Fibroblast of skin of scalp (primary cell): Measurements from ENCODE around the gene FUS. TPM values are rescaled to one million over a fixed set of nuclear protein-coding genes. Genes with fewer than 3 reads are reported as not detected.
"Not testable (repeated sequence)": the region's sequence is repeated elsewhere in the genome, so short reads cannot be mapped to it uniquely, and the experiment has no call there.

Experiments
- DNase-seq: peaks from one replicate; pipeline ENCODE4 v3.0.0-alpha.2; 2013
- polyA plus RNA-seq, 2 experiments: library from polyadenylated mRNA; unstranded; fragments of 120-200 nt; gene quantifications; one replicate each; pipeline ENCODE4 v1.2.1, GENCODE V29; 2013; ENCODE audit not compliant: insufficient read length in 2 of 2

The FUS gene
- 399 TPM for polyA plus RNA-seq (2013, experiment 1 of 2; ENCODE audit: insufficient read length)
- polyA plus RNA-seq (2013, experiment 2 of 2; ENCODE audit: insufficient read length): 362 TPM

GRCh38 chr16:31179747-31180459, at the start of gene FUS:
TSS of gene FUS (plus strand) at chr16:31180139. CDS start at chr16:31180215, 76 bp downstream.
- peak; percentile 90 for DNase-seq

- DNase-seq: no peak
These were observed 49.5 kb upstream of the FUS start for GRCh38 chr16:31130336-31130891.

GRCh38 chr16:31130899-31131298, 49.0 kb upstream of the FUS start:
- DNase-seq: no peak

DNA sequence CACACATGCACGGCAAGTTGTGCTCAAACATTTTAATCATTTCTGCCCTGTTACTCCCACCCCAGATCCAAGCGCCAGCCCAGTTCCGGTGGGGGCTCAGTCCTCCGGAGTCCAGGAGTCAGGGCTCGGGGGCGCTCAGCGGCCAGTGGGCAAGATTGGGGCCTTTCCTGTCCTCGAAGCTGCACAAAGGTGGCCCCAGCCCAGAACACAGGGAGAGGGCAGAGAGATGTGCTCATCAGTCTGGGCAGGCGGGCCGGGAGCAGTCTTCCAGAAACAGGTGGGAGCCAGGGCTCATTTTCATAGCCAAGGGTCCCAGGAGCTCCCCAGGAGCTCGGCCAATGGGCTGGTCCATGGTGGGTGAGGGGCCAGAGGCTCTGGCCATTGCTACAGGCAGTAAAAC, 48.5 kb upstream of the FUS start:
- DNase-seq: no peak

DNA sequence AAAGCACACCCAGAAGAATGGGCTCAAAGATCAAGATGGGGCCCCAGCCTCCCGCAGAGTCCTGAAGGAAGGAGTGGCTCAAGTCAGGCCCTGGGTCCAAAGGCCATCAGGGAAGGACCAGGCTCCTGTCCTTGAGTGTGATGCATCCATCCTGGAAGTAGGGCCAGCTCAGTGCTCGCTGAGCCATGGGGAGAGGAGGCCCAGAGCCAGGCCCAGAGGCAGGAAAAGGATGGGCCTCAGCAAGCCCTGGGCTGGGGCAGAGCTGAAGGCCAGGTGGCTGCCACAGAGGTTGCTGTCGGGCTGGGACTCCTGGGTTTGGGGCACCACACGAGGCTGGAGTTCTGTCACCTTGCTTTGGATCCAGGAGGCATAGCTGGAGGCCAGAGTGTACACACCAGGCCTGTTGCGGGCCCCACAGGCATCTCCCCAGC, 48.1 kb upstream of the FUS start:
- no peak for DNase-seq

DNA sequence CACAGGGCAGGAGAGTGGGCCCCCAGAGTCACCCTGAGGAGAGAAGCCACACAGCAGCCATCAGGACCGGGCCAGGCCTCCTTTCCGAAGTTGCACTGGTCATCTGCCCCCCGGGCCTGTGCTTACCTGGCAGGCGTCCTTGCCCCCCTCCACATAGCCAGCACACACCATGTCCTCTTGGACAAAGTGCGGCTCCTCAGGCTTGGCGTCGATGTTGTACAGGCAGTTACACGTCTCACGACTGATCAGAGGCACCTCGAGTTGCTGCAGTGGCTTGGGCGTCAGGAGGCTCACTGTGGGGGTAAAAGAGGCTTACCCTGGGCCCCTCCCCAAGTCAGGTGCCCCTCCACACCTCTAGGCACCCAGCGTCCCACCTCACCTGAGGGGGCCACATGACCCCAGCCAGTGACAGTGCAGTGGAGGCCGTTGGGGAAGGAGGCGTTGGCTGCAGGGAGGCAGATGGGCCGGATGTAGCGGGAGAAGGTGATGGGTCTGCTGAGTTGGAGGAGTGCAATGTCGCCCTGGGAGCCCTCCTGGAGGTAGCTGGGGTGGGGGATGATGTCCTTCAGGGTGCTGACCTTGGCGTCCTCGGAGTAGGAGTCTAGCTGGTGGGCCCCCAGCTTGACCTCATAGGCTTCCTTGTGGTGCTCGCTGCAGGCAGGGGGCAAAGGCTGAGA, 47.5 kb upstream of the FUS start:
- no peak for DNase-seq

GRCh38 chr16:31133046-31133501, 46.9 kb upstream of the FUS start:
- DNase-seq: no peak

DNA sequence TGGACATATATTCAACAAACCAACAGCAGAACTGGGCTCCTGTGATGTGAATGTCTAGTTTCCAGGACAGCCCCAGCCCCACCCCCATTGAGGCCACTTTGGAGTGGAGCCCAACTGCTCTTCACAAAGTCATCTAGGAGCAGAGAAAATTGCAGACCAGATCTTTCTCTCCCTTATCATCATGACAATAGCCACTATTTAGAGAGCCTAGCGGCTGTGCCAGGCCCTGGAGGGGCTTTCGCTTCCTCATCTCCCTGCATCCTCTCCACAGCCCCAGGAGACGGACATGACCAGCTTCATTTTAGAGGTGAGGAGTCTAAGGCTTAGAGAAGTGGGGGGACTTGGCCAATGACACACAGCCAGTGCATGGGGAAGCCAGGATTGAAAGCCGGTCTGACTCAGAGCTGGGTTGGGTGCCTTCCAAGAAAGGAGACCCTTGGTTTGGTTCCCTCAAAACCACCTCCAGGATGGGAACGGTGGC, 45.8 kb upstream of the FUS start:
- DNase-seq: no peak

- DNase-seq: no peak
These were observed 45.1 kb upstream of the FUS start for GRCh38 chr16:31134625-31135534.

DNA sequence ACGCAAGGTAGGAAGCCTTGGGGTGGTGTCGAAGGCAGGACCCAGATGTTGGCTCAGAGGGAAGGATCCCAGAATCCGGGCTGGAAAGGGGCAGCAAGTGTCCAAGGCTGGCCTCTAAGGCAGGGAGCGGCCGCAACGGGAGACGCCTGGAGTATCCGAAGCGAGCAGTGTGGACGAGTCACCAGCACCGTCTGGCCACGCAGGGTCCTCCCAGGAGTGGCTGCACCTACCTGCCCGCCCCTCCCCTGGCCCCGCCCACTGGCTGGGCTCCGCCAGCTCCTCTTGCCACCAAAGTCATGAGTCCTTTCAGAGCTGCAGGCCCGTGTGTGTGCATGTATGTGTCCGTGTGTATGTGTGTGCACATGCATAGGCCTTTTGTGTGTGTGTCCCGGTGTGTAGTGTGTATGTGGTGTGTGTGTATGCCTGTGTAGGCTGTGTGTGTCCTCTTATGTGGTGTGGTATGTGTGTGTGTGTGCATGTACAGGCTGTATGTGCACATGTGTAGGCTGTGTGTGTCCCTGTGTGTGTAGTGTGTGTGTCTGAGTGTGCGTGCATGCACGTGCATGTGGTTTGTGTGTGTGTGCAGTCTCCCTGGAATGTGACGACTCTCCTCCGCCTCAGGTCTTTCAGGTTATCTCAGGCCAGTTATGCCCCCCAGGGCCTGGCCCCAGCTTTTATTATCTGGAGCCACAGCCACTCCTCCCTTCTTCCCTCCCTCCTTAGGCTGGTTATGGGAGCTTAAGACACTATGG, 44.2 kb upstream of the FUS start, which contains the start of gene PRSS8:
Gene PRSS8 (minus strand): TSS at position 193 of the 752 bp plus-strand sequence. CDS start 229 bp downstream, outside the sequence.
- DNase-seq: no peak

DNA sequence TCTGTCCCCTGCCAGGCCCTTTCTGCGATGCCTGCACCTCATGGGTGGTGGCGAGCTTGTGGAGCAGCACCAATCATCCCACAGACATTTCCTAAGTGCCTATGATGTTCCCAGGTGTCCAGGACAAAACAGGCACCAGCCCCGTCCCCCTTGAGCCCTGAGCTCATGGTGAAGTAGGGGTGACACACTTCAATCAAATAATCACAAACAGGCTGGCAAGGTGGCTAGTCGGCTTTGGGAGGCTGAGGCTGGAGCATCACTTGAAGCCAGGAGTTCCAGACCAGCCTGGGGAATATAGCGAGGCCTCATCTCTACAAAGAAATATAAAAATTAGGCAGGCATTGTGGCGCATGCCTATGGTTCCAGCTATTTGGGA, 43.7 kb upstream of the FUS start:
- no peak for DNase-seq

DNA sequence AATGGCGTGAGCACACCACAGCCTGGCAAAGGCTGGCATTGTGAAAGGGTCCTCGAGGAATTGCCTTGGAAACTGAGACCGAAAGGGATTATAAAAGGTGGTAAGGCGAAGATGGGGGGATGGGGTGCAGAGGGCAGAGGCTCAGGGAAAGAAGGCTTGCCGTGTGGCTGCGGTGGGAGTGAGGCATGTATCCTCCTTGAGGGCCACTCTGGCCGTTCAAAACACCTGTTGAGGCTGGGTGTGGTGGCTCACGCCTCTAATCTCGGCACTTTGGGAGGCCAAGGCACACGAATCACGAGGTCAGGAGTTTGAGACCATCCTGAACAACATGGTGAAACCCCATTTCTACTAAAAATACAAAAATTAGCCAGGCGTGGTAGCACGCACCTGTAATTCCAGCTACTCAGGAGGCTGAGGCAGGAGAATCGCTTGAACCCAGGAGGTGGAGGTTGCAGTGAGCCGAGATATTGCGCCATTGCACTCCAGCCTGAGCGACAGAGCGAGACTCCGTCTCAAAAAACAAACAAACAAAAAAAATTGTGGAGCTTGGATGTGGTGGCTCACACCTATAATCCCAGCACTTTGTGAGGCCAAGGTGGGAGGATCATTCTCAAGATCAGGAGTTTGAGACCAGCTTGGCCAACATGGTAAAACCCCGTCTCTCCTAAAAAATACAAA, 43.0 kb upstream of the FUS start:
- DNase-seq: not testable (repeated sequence)

DNA sequence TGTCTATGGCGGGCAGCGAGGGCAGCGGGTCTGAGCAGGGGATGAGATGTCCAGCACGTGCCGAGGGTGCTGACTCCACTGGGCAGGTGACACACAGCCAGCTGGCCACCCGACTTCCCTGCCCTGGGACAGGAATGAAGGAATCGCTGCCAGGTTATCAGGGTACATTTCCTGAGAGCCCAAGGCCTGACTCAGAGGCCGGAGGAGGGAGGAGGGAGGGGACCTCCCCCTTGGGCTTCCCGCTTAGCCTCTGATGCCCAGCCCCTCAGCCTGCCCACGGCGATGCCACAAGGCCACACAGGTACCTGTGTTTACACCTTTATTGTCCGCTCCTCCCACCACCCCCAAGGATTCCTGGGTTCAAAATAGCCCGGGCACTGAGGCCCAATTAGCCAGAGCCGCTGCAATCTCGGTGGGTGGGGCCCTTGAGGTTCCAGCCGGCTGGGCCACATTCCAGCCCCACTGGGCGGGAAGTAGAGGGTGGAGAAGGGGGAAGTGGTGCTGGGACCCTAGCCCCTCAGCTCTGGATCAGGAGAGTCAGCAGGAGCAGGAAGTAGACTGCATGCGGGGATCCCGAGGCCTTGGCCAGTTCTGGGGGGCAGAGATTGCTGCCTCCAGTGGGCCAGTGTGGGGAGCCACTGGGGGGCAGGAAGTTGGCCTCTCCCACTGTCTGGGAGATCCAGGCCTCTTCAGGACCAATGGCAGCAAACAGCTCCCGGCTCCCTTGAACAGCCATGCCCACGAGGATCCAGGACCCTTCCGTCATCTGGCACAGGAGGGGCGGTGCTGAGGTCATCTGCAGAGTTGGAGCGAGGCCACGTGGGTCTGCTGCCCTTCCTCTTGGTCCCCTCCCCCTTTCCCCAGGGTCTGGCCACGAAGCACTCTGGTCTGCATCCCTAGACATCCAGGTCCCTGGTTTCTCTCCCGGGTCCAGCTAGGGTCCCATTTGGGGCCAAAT, 41.0 kb upstream of the FUS start:
- peak; percentile 49 for DNase-seq

DNA sequence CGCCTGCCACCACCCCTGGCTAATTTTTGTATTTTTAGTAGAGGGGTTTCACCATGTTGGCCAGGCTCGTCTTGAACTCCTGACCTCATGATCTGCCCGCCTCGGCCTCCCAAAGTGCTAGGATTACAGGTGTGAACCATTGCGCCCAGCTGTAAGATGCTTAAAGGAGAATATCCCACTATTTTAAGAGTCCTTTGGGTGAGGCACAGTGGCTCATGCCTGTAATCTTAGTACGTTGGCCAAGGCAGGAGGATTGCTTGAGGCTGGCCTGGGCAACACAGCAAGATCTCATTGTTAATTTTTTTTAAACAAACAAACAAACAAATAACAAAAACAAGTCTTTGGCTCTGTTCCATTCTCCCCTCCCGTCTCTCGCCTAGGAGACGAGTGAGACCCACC, 38.9 kb upstream of the FUS start:
- DNase-seq: not testable (repeated sequence)

GRCh38 chr16:31141489-31142108, 38.3 kb upstream of the FUS start:
- no peak for DNase-seq

GRCh38 chr16:31142109-31143010, 37.6 kb upstream of the FUS start:
- peak; percentile 99 for DNase-seq

- DNase-seq: no peak
These were observed 36.8 kb upstream of the FUS start for GRCh38 chr16:31143011-31143693.
